HG03025 (cell line): ENCODE data around the gene RABGAP1L.
"Not testable (repeated sequence)": the region's sequence is repeated elsewhere in the genome, so short reads cannot be mapped to it uniquely, and the experiment has no call there.

ENCODE experiments used
- ATAC-seq: cut with Tn5 transposase; IDR thresholded peaks from one replicate; pipeline ENCODE4 v1.9.1; 2021; ENCODE audit warnings: mild to moderate bottlenecking, moderate library complexity; ENCODE audit not compliant: unreplicated experiment, low FRiP score

The RABGAP1L gene

DNA sequence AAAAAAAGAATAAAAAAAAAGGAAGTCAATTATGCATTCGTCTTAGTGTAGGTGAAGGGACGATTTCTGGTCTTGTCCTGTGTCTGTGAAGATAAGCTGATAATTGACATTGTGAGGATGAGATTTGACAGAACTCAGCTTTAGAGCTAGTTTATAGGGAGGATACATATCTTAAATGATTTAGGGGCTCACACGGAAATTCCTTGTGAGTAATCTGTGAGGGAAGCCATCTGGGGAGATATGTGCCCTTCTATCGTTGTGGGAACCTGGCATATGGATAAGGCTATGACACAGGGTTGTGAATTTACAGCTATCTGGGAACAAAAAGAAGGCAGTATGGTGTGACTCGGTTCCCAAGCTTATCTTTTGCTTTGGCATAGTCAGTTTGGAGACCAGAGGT is 71.1 kb downstream of the RABGAP1L start:
- no peak for ATAC-seq

DNA sequence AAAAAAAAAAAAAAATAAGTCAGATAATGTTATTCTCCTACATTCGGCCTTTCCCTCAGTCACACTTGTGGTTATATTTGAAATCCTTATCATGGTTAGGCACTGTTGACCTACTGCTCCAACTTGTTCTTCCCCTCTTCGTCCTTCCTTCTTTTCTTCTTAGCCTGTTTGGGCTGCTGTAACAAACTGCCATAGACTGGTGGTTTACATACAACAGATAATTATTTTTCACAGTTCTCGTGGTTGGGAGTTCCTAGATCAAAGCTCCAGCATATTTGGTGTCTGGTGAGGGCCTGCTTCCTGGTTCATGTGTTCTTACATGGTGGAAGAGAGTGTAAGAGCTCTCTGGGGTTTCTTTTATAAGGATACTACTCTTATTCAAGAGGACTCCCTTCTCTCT is 73.4 kb downstream of the RABGAP1L start:
- ATAC-seq, result no peak

DNA sequence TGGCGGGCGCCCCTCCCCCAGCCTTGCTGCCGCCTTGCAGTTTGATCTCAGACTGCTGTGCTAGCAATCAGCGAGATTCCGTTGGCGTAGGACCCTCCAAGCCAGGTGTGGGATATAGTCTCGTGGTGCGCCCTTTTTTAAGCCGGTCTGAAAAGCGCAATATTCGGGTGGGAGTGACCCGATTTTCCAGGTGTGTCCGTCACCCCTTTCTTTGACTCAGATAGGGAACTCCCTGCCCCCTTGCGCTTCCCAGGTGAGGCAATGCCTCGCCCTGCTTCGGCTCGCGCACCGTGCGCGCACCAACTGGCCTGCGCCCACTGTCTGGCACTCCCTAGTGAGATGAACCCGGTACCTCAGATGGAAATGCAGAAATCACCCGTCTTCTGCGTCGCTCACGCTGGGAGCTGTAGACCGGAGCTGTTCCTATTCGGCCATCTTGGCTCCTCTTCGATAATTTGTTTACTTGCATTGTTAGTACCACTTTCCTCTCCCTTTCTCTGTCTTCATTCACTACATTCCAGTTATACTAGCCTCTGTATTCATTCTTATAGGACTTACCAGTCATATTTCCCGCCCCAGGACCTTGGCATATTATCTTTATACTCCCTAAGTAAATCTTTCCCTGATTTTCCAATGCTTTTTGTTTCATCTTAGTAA is 79.7 kb downstream of the RABGAP1L start:
- not testable (repeated sequence) for ATAC-seq

DNA sequence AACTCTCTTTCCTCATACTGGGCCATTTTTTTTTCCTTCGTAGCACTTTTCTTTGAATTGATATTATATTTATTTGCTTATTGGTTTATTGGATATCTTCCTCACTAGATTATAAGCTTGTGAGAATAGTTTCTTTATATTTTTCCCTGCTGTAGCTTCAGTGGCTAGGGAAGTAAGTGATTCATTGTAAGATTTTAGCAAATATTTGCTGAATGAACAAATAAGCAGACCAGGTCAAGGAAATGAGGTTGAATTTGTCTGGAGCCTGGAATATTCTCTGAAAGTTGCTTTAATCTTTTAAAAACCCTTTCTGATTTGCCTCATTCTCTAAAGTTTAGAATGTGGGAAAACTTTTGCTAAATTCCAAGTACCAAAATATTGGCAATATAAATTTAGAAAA is 80.2 kb downstream of the RABGAP1L start:
- ATAC-seq, result no peak

DNA sequence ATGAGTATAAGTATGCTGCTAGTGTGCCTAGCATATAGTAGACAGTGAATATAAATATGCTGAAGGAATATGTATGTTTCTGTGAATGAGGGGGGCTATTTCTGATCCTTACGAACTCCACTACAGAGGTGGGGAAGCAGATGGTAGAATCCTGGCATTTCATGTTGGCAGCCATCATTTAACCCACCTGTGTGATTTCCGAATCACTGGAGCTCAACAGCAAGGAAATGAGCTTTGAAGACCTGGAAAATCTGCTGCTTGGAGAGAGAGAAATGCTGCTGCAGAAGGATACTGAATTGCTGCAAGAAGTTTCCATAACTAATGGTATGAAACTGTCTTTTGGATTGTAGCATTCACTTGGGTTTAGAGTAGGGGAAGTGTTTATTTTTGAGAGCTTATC is 83.5 kb downstream of the RABGAP1L start:
- ATAC-seq, result no peak

DNA sequence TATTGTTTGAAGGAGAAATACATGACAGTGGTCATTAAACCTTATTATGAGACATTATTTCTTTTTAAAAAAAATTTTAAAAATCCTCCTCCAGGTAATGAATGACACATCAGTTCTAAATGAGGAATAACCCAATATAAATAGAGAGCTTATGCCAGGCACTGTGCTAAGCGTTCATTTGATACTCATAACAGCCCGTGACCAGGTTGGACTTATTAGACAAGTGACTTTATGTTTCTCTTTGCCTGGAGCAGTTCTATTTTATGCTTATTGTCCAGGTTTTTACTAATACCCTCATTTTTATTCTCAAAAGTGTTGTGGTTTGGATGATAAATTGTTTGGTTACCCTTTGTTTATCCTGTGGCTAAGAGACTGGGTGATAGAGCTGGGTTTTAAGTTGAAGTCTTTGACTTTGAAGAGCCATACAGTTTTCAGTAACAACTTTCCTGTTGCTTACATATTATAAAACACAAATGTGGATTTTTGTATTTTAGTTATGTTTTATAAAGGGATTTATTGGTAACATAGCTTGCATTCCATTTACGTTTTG is 84.2 kb downstream of the RABGAP1L start:
- ATAC-seq, result no peak

DNA sequence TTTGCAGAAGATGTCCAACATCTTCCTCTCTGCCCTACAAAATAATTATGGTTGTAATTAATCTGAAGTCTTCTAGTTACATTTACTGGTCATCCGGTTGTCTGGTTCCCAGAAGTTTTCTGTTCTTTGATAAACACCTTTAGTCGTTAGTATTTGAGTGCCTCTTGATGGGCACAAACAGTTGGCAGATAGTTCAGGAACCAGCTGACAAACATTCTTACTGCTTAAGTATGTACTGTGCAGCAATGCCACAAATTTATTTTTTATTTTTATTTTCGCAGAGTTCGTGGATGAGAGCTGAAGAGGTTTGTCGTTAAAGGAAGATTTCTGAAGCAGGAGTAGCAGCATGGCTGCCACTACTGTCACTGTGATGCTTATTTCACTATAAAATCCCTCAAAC is 84.7 kb downstream of the RABGAP1L start:
- no peak for ATAC-seq

DNA sequence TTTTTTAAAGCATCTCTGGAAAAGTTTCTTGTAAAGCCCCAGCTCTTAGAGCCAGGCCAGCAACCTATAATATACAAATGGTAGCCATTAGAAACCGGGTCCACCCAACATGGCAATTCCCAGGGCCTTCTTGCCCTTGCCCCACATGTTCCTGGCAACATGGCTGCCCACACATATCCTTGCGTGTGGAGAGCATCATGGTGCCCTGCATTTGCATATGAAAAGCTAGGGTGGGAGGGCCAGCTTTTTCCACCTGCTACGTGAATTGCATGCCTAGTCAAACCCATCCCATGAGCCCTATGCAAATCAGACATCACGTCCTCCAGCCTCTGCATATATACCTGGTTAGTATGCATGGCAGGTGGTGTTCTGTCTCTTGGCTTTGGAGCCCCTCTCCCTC is 88.2 kb downstream of the RABGAP1L start:
- ATAC-seq, result no peak

DNA sequence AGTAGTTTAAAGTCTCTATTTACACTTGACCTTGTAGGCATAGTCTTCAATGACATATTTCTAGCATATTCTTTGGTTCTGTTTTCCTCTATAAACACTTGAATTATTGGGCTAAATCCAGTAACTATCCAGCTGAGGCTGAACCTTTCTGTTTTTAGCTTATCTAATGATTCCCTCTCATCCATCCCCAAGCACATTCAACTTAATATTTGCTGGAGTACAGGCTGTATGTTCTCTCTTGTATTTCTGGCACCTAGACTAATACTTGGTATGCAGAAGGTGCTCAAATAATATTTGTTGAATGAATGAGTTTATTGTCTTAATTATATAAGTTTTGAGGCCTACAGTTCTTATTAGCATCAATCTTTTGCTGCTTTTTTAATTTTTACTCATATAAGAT is 88.7 kb downstream of the RABGAP1L start:
- ATAC-seq, result no peak

DNA sequence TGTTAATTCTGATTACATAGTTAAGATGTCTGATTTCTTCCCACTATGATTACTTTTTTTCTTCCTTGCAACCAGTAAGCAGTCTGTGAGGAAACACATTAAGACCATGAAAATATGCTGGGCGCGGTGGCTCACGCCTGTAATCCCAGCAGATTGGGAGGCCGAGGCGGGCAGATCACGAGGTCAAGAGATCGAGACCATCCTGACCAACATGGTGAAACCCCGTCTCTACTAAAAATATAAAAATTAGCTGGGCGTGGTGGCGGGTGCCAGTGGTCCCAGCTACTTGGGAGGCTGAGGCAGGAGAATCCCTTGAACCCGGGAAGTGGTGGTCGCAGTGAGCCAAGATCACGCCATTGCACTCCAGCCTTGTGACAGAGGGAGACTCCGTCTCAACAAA is 97.1 kb downstream of the RABGAP1L start:
- not testable (repeated sequence) for ATAC-seq

DNA sequence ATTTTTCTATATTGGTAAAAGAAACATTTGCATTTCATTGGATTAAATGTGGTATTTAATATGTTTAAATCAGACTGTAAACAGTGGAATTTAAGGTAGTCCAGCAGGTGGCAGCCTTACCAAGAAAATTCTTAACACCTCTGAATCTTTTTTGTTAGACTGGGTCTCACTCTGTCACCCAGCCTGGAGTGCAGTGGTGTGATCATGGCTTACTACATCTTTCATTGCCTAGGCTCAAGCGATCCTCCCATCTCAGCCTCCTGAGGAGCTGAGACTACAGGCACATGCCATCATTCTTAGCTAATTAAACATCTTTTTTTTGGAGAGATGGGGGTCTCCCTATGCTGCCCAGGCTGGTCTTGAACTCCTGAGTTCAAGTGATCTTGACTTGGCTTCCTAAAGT is 98.8 kb downstream of the RABGAP1L start:
- no peak for ATAC-seq

DNA sequence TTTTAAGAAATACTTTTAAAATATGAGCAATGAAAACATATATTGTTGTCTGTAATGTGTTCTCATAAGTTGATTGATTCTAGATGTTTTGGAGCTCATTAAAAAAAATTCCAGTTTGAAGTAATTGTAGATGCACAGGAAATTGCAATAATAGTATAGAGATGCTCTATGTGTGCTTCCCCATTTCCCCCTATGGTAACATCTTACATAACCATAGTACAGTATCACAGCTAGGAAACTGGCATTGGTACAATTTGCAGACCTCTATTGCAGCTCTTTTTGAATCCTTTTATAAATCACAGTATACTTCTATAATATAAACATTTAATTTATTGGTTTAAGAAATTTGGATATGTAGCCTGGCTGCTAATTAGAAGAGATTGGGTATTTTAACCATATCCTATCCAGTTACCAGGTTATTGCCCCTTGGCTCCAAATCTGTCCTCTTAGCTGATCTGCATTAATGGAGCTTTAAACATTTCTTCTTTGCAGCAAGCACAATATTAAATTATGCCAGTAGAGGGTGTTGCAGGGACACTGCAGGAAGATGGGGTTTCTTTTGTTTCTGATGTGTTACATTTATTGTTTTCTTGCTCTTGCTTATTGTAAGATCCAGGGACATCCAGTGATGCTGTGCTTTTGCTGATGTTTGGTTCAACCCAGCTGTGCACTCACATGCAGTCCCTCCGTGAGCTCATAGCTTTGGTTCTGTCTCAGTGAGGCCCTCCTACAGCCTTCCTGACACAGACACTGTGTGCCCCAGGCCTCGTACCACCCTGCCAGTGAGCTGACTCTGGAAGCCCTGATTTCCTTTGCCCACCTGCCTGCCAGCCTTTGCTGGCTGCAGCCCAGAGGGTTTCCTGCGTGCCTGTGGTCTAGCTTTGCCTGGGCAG is 103.3 kb downstream of the RABGAP1L start:
- ATAC-seq, result no peak

DNA sequence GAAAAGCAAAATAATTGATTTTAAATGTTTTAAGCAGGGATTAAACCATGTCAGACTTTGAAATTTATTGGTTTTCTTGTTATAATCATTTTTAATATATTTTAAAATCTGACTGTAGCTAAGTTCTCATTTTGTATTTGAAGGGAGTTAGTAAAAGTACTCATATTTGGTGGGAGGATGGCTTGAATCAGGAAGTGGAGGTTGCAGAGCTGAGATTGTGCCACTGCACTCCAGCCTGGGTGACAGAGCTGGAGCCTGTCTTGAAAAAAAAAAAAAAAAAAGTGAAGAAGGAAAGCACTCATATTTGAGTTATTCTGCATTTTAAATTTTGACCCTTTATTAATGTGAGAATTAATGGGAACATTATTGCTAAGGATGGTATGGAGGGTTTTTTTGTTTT is 106.0 kb downstream of the RABGAP1L start:
- ATAC-seq, result no peak

DNA sequence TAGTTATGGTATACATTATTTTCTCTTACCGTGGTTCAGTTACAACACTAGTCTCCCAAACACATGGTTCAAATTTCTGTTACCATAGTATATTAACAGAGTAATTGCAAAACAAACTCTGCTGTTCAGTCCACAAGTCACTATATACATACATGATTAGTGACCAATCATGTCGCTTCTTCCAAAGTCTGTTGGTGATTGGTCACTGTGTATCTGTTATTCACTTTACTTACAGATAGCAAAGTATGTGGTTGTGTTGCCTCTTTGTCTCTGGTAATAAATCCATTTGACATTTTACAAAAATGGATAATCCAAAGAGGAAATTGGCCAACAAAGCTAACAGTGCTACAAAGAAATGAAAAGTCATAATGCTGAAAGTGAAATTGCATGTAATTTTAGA is 107.2 kb downstream of the RABGAP1L start:
- ATAC-seq, result no peak

DNA sequence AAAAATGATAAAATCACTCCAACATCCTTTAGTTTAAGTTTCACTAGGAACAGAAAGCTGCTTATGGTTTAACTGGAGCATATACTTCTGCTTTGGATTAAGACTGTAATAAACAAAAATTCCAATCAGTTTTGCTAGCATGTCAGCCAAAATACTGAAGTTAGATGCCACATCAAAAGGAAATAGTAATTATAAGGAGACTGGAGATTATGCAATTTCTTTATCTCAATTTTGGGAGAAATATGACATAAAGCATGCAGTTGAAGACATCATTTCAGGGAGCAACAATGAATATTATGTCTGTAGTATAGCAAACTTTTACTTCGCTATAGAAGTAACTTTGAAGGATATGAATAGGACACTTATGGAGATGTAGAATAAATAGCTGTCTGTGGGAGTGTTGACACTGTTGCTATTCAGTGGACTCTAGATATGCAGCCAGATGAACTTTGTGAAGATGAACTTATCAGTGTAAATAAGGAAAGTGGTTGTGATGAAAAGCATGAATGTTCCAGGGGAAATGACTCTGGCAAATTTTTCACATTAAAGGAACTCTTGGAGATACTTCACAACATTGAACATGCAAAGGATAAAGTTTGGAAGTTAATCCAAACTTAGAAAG is 107.8 kb downstream of the RABGAP1L start:
- no peak for ATAC-seq

DNA sequence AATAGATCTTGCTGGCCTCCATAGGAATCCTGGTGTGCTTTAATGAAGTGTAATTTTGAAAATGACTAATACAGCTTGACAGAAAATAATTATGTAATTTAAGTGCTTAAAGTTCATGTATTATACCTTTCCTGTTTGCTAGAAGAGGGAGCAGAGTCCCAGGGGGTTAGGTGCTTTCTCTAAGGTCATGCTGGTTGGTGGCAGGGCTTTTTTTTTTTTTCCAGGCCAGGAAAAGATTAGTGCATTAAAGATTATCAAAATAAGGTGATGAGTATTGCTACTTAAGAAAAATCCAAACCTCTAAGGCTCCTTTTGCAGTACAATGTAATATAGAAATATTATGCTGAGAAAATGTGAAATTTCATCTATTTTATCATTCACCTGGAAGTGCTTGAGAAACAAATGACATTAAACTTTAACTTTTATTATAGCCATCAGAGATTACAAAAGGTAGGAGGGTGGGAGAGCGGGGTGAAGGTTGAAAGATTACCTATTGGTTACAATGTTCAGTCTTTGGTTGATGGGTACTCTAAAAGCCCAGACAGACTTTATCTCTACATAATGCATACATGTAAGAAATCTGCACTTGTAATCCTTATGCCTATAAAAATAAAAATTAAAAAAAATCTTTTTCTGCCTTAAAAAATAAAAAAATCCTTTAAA is 110.8 kb downstream of the RABGAP1L start:
- ATAC-seq, result no peak

DNA sequence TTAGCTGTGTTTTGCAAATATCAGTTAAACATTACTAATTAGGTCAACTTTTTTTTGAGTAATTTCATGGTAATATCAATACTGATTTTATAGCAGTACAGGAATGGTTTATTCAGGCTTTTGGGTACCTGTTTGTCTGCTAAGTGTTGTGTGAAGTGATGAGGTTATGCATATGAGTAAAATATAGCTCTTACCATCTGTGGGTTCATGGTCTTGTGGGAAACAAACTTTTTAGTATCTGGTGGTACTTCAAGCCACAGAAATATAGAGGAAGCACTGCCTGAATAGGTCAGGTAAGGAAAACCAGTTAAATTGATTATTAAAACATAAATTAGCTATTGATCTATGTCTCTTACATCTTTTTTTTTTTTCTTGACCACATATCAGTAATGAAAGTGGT is 113.9 kb downstream of the RABGAP1L start:
- ATAC-seq, result no peak

DNA sequence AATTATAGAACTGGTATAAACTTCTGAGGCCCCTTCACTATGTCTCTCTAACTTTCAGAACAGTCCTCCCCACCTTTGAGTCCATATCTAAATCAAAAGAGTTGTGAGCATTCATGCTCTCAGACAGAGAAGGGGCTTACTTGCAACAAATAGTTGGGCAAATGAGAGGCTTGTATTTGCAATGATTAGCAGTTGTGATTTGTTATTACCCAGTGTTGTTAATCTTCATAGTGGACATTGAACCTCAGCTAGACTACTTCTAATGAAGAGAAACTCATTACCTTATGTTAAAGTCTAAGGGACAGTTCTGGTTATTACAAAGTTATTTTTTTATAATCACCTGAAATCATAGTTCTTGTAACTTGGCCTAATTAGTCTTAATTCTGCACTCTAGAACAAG is 114.5 kb downstream of the RABGAP1L start:
- ATAC-seq, result no peak

DNA sequence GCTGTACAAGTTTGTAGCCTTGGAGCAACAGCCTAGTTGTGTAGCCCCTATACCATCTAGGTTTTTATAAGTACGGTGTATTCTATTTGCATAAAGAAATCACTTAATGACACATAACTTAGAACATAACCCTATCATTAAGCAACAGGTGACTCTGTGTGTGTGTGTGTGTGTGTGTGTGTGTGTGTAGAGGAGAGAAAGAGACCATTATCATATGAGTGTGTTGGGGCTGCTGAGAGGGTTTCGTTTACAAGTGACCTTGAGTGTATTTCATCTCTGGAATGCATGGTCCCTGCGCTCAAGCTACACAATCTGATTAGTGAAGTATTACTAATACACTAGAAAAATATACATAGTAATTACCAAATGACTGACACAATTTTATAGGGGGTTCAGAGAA is 115.1 kb downstream of the RABGAP1L start:
- ATAC-seq, result no peak

DNA sequence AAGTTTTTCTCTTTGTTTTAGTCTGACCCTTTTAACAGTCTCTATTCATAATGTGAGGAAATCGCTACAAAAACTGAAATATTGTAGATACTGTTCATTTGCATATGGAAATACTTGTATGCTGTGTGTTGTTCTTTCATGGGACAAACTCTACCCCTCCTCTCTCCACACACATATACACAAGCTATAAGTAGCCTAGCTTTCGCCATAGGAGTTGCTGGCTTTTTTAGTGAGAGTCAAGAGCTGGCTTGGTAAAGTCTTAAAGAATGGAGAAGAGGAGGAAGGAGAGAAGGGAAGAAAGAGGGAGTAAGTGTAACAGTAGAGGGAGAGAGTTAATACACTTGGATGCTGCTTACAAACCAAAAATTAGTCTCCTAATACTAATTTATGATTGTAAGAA is 115.6 kb downstream of the RABGAP1L start:
- no peak for ATAC-seq

DNA sequence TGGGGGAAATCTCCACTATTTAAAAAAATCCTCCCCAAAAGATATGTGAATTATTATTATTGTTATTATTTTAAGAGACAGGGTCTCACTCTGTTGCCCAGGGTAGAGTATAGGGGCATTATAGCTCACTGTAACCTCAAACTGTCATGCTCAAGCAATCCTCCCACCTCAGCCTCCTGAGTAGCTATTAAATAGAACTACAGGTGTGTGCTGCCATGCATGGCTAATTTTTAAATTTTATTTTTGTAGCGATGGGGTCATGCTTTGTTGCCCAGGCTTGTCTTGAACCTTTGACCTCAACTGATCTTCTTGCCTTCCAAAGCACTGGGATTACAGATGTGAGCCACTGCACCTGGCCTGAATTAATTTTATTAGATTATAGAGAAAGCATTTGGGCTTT is 116.8 kb downstream of the RABGAP1L start:
- no peak for ATAC-seq
